ENCODE data around the gene SAP30.

SAP30 gene, protein sequence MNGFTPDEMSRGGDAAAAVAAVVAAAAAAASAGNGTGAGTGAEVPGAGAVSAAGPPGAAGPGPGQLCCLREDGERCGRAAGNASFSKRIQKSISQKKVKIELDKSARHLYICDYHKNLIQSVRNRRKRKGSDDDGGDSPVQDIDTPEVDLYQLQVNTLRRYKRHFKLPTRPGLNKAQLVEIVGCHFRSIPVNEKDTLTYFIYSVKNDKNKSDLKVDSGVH

DNA sequence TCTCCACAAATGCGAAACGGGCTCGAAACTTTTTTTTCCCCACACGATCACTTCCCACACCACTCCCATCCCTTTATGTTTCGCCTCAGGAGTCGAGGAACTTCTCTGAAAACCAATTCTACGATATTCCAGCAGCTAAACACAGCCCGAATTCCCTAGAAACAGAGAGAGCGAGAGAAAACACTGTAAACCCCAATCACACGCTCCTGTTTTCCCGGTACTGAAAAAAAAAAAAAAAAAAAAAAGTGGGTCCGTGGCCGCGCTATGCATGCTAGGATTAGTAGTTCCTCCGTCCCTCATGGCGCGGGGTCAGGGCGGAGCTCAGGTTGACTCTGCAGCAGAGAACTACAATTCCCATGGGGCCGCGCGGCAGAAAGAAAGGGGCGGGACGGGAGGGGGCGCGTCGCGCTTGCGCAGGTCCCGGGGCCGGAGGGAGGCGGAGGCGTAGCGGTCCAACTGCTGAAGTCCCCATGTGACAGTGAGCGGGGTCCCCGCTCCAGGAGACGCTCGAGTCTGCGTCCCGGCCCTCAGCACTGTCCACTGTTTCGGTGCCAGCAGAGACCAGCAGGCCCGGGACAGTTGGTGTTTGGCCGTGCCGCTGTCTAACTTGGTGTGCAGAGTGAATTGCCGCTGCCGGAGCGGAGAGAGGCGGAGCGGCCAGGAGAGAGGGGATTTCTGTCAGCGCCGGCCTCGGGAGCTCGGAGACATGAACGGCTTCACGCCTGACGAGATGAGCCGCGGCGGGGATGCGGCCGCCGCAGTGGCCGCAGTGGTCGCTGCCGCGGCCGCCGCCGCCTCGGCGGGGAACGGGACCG lies at the start of gene SAP30:
SAP30 (plus strand) TSS at position 478 of the 815 bp plus-strand sequence; CDS start at position 707, 229 bp downstream.
- in situ Hi-C loops (cut with MboI; ENCODE audit: low sequenced_read_pairs), result no loop called here

DNA sequence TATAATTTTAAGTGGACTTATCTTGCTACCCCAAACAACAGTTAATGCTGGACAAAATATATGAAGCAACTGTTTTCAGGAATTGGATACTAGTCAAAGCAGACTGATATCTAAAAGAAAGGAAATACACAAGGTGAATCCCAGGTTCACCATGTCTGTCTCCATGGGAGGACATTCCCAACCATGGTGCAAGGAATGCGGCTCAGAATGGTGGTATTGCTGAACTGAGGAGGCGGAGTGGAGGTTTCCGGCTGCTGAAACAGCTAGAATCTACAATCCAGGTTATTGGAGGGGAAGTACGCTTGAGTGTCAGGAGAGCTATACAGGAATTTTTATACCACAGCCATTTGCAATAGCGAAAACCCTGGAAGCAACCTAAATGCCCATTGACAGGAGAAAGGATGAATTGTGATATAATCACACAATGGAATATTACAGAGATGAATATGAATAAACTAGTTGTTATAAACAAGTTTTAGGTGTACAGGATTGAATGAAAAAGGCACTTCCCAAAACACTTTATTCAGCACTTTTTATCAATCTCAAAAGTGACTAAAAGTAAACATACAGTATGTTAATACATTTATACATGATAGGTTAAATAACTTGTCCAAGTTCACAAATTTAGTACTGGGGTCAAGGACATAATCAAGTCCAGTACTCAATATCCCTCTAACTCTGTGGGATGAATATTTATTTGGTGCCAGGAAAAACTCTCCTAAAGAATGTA lies 45.6 kb upstream of the SAP30 start:
- in situ Hi-C loops (cut with MboI; ENCODE audit: low sequenced_read_pairs), result loop anchor here (10.0 kb wide), 1 partner anchor 90 kb away; no protein-coding TSS in a partner anchor

DNA sequence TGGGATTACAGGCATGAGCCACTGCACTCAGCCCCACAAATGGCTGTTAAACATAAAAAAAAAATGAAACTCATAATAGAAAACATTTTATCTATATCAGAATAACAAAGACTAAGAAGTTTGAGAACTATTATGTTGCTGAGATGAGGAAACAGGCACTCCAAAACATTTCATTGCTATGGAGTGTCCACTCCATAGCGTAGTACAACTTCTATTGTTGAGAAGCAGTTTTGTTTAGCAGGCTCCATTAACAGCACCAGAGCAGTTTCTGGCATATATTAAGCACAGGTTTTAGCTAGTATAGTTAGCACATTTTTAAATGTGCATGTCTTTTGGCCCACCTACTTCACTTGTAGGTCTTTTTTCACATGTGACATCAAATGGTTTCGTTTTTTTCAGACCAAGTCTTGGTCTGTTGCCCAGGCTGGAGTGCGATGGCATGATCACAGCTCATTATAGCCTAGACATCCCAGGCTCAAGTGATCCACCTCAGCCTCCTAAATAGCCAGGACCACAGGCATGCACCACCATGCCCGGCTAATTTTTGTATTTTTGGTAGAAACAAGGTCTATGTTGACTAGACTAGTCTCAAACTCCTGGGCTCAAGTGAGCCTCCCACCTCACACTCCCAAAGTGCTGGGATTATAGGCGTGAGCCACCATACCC lies 42.4 kb upstream of the SAP30 start:
- in situ Hi-C loops (cut with MboI; ENCODE audit: low sequenced_read_pairs), result loop anchor here (10.0 kb wide), 1 partner anchor 86 kb away; no protein-coding TSS in a partner anchor

DNA sequence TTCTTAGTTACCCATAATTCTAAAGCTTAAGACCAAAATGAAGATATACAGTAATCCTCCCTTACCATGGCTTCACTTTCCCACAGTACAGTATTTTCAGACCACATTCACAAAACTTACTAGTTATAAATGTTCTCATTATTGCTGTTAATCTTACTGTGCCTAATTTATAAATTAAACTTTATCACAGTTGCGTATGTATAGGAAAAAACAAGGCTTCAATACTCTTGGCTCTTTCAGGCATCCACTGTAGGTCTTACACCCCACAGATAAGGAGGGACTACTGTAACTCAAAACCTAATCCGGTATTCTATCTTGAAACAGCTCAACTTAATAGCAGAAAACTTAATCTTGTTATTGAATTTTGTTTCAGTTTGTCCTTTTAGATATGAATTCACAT lies 40.2 kb upstream of the SAP30 start:
- in situ Hi-C loops (cut with MboI; ENCODE audit: low sequenced_read_pairs), result no loop called here

DNA sequence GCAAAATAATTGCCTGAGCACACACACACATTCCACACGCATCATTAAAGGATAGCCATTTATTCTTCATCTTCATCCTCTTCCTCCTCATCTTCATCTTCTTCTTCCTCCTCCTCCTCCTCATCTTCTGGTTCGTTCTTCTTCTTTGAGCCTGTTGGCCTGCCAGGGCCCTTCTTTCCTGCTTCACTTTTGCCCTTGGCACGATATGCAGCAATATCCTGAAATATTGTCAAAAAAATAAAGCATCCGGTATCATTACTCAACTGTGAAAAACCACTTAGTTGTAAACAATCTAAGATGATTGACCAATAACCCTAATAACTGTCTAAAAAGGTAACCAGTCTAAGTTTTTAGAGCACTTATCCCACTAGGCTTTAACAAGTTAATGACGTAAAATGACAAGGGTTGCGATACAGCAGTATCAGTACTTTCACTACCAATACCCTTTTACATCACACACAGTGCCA lies 38.7 kb upstream of the SAP30 start:
- in situ Hi-C loops (cut with MboI; ENCODE audit: low sequenced_read_pairs), result no loop called here

DNA sequence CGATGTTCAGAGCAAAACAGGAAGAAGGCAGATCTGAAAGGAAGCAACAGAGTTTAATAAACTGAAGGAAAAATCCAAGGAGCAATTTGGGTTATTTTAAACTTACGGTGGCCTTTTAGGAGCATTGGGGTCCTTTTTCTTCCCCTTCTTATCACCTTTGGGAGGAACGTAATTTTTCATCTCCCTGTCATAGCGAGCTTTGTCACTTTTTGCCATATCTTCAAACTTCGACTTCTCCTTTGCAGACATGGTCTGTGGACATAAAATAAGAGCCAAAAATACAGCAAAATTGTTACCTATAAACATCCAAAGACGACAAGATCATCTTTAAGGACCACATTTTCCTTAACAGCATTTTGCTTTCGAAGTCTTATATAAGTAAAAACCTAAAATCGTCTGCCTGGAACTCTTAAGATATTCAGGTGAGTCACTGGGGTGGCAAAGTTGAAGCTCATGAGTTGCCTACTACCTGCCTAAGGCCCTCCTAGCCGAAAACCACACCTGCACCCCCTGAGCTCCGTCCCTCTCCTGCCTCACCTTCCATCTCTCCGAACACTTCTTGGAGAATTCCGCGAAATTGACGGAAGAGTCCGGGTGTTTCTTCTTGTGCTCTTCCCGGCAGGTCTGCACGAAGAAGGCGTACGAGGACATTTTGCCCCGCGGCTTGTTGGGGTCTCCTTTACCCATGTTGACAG lies 37.6 kb upstream of the SAP30 start:
- in situ Hi-C loops (cut with MboI; ENCODE audit: low sequenced_read_pairs), result no loop called here

DNA sequence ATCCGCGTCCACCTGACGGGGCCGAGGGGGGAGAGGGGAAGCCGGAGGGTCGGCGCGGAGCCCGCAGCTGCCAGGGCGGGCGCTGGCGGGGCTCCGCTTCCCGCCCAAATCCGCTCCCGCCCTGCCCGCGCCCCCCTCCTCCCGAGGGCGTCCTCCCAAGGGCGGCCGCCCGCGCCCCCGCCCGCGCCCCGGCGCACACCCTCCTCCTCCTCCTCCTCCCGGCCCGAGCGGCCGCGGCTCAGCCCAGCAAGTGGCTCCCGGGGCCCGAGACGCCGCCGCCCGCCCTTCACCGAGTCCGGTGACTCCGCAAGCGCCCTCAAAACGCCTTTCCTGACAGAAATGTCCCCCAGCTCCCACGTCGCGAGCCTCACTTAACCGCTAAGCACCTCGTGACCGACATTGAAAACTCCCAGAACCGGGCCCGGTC lies 37.1 kb upstream of the SAP30 start:
- in situ Hi-C loops (cut with MboI; ENCODE audit: low sequenced_read_pairs), result no loop called here

DNA sequence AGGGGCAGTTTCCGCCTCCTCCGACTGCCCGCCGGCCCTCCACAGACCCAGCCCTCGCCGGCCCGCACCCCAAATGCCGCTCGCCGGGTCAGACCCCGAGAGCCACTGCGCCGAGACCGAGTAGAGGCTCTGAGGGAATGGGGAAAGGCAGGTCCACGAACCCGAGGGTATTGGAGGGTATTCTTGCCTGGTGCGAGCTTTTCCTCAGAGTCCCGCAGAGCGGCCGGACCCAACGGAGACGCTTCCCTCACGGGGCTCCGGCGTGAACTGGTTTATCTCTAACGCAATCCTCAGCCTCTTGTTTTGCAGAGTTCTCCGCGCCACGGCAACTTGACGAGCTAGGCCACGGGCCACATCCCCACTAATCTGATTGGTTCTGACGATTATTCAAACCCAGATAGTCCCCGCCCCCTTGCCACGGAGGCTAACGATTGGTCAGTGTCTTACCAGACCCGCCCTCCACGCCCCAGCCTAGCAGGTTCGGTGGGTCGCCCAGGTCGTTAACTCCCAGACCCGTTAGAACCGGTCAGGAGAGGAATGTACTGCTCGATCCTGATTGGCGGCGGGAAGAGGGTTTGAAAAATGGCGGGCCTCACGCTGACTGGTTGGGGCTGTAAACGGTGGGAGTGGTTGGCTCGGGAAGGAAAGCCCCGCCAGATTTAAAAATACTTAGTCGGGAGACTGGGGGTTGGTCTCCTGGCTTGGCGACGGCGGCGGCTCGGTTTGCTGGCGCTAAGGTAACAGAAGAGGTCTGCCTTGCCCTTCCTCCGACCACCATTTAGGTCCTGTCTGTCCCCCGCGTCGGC lies 36.5 kb upstream of the SAP30 start, which contains the start of gene HMGB2:
HMGB2 (minus strand) TSS at position 274 of the 806 bp plus-strand sequence. CDS start 709 bp downstream, outside the sequence.
- in situ Hi-C loops (cut with MboI; ENCODE audit: low sequenced_read_pairs), result no loop called here

DNA sequence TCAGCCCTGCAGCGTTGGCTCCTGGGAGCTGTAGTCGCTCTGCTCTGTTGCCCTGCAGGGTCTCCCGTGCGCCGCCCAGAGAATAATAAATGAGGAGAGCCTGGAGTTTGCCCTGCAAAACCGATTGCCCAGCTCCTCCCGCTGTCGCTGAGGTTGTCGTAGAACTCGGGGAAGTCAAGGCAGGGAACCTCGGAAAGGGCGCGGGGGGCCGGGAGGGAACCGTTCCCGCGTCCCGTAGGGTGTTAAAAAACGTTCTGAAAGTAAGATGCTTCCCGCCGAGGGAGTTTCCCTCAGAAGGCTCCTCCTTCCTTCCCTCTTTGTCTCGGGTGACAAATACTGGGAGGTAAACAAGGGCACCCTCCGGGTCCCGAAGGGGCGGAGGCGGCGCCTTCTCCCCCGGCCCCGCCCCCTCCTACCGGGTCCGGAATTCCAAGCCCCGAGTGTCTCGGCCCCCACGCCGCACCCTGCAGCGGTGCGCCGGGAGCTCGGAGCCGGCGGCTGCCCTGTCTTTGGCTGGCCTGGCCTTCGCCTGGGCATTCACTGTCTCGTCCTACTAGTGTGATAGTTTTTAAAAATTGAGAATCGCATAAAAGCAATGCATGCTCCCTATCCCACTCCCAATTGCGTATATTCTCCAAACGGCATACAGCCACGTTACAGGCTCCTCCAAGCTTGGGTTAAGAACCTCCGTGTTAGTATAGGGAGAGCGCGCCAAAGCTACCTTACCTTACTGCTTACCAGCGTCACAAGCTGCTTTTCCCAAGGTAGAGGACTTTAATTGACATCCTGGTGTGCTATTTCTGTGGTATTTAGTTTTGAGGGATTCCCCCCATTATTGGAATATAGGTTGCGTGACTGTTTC lies 35.6 kb upstream of the SAP30 start:
- in situ Hi-C loops (cut with MboI; ENCODE audit: low sequenced_read_pairs), result no loop called here

DNA sequence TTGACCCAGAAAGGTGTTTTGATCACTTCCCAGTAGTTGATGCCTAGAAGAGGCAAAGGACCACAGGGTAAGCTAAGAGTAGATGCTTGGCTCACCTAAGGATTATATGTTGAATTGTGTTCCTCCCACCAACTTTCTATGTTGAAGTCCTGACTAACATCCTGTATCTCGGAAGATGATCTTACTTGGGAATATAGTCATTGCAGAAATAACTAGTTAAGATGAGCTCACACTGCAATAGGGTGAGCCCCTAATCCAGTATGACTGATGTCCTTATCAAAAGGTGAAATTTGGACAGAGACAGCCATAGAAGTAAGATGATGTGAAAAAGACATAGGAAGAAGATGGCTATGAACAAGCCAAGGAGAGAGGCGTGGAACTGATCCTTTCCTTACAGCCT lies 33.3 kb upstream of the SAP30 start:
- in situ Hi-C loops (cut with MboI; ENCODE audit: low sequenced_read_pairs), result no loop called here

DNA sequence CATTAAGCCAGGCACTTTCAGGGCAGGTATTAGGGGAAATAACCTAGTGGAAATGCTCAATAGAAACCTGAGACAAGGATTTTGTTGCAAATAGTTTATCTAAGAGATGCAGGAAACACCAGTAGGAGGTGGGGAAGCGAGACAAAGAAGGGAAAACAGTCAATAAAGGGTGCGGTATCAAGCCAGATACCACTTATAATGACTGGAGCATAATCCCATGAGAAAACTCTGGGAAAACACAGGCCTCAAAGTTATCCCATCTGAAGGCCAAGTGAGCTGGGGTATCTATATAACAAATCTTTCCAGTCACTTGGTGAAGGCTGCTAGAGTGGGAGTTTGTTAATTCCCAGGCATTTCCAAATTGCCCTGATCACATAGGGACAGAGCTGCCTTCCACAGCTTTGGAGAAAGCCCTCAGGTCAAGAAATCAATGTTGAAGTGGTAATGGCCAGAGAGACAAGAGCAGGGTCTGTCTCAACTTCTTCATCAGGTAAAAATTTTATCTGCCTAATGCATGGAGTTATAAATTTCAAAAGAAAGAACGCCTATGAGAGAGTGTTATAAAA lies 26.8 kb upstream of the SAP30 start:
- in situ Hi-C loops (cut with MboI; ENCODE audit: low sequenced_read_pairs), result no loop called here

DNA sequence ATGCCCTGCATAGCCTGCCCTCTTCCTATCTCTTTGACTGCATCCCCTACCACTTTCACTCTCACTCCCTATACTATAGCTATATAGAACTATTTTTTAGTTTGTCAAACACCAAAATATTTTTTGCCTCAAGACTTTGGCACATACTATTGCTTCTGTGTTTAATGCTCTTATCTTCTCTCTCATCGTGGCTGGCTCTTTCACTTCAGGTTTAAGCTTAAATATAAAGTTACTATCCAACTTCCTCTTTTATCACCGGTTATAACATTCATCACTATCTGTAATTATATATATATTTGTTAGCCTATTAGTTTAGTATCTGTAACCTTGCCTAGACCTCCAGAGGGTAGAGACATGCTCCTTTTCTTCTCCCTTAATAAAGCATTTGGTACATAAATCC lies 25.1 kb upstream of the SAP30 start:
- in situ Hi-C loops (cut with MboI; ENCODE audit: low sequenced_read_pairs), result no loop called here

DNA sequence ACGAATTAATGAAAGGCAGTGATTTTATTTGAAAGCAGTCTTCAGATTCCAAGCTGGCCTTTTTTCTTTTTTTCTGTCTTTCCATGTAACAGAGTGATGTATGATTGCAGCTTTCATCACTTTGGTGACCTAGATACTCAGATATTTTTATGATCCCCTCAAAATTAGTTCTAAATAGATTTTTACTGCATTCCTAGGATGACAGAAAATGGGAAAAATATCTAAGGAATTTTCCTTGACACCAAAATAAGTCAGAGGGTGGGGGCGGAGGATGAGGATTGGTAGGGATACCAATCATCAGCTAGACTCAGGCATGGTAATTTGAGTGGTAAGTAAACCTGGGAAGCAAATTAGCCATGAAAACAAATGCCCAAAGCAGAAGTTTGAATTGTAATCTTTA lies 24.7 kb upstream of the SAP30 start:
- in situ Hi-C loops (cut with MboI; ENCODE audit: low sequenced_read_pairs), result no loop called here

DNA sequence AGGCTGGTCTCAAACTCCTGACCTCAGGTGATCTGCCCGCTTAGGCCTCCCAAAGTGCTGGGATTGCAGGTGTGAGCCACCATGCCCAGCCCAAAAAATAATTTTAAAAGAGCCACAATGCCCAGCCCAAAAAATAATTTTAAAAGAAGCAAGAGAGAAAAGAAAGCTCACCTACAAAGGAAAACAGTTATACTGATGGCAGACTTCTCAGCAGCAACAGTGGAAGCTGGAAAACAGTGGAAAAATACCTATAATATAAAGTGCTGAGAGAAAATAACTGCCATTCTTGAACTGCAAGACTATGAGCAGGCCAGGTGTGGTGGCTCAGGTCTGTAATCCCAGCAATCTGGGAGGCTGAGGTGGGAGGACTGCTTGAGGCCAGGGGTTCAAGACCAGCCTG lies 23.3 kb upstream of the SAP30 start:
- in situ Hi-C loops (cut with MboI; ENCODE audit: low sequenced_read_pairs), result no loop called here

DNA sequence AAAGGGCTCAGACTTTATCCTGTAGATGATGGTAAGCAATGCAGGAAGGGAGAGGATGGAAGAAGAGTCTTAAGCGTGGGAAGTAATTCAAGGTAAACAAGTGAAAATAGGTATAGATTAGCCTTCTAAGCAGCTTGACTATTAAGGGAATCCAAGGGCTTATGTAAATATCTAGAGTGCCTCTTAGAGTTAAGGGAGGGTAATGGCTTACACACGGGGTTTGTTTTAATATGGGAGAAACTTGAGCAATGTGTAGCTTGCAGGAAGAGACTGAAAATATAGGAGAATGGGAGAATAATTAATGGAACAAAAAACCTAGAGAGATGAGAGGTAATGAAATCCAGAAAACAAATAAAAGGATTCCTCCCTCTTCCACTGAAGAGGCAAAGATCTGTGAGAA lies 12.8 kb upstream of the SAP30 start:
- in situ Hi-C loops (cut with MboI; ENCODE audit: low sequenced_read_pairs), result no loop called here

DNA sequence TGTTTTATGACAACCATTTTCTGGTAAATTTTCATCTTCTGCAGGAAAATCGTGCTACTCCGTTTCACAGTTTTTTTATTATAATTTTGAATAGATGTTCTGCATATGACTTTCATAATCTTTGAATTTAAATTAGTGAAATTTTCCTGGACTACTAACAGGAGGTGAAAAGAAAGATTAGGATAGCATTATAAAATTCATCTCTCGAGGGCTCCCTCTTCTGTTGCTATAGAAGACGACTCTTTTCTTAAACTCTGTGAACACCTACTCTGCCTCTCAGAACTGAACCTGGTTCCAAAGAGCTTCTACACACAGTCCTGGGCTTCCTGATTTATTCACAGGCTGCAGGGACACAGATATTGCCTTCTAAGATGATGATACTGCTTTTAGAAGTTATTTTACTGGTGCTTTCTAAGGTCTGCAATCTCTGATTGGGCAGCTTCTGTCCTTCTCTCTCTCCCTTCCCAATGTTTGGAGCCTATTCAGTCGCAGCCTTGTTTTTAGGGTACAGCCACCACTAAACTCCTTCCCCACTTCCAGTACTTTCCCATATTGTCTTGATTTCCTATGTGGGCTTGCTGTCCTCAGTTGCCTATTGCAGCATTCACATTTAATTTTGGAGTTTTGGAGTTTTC lies 10.1 kb upstream of the SAP30 start:
- in situ Hi-C loops (cut with MboI; ENCODE audit: low sequenced_read_pairs), result no loop called here

DNA sequence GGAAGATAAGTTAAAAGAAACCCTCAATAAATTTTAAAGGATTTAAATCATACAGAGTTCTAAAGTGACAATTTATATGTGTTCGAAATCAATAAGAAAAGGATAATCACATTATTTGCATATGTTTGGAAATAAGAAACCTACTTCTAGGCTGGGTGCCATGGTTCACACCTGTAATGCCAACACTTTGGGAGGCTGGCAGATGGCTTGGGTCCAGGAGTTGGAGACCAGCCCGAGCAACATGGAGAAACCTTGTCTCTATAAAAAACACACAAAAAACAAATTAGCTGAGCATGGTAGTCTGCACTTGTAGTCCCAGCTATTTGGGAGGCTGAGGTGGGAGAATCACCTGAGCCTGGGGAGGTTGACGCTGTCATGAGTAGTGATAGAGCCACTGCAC lies 8.1 kb upstream of the SAP30 start:
- in situ Hi-C loops (cut with MboI; ENCODE audit: low sequenced_read_pairs), result no loop called here
